Measurements from ENCODE around the gene NMS. TPM values are rescaled to one million over a fixed set of nuclear protein-coding genes. Genes with fewer than 3 reads are reported as not detected.

NMS gene
- total and polyA plus RNA-seq, 5 donors: not detected

DNA sequence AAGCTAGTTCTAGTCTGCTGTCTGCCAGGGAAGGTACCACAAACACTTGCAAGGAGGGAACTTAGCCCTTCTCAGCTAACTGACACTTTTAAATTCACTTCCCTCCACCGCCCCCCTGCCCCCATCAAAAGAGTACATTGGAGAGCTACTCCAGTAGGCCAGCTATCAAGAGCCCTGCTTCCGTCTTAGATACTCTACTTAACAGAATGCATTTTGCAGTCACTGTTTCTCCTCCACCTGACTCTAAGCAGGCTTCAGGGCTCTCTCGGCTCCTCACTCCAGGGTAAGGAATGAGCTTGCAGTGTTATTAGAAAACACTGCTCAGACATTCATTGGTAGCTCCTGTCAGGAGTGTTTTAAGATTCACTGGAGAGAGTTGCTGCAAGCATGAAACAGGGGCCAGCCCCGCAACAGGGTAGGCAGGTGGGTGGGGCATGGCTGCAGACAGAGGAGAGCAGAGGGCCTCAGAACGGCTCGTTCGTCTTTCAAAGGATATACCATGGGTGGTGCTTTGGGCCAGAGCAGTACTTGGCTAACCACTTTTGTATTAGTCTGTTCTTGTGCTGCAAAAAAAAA, 57.2 kb downstream of the NMS start:
- intact Hi-C loops (cut with DNase I): no loop called here
- Histone ChIP-seq H3K4me1 (ENCODE audit: control insufficient read depth, insufficient read depth, low read length) (no peaks in the 10 kb centered on the region), H3K27me3 (ENCODE audit: control insufficient read depth, insufficient read depth) (no peaks in the 10 kb centered on the region), H3K9me3 (ENCODE audit: control insufficient read depth, low read length) (no peaks in the 10 kb centered on the region), H3K27ac (ENCODE audit: low read length) (no peak overlapping the region), H3K4me3 (ENCODE audit: low read length) (no peak overlapping the region)
- WGBS: 72% methylated on average over 7 of the region's 7 CpGs
- ATAC-seq: no peak
- DNase-seq: no peak

DNA sequence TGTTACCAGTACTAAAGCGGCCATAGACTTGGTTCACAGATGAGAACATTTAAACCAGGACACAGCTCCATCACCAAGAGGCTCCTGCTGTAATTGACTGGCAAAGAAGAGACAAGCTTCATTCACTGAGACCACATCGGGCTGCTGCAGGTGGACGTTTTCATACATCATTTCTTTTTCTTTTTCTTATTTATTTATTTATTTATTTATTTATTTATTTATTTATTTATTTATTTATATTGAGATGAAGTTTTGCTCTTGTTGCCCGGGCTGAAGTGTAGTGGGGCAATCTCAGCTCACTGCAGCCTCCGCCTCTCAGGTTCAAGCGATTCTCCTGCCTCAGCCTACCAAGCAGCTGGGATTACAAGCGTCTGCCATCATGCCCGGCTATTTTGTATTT, 58.9 kb downstream of the NMS start:
- intact Hi-C loops (cut with DNase I): no loop called here
- Histone ChIP-seq H3K27me3 (ENCODE audit: control insufficient read depth, insufficient read depth) (no peaks in the 10 kb centered on the region), H3K9me3 (ENCODE audit: control insufficient read depth, low read length) (no peaks in the 10 kb centered on the region), H3K27ac (ENCODE audit: low read length) (no peak overlapping the region), H3K4me3 (ENCODE audit: low read length) (no peak overlapping the region), H3K4me1 (ENCODE audit: control insufficient read depth, insufficient read depth, low read length) (no peaks in the 10 kb centered on the region)
- WGBS: 89% methylated on average over 8 of the region's 8 CpGs
- DNase-seq (no peak), ATAC-seq (no peak)

DNA sequence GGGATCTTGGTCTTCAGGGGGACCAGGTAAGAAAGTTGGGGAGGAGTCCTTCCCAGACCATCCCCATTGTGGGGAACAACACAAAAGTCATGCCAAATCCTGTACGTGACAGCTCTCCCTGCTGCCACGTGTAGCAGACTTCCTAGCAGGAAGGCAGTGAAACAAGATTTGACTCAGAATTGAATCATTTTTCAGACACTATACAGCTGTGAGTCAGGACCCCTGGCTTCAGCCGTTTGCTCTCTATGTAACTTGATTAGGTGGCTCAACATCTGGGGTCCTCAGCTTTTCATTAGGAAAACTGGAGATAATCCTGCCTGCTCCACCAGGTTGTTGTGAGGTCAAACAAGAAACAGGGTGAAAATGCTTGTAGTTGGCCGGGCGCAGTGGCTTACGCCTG, 59.6 kb downstream of the NMS start:
- WGBS: 69% methylated on average over 6 of the region's 6 CpGs
- no peak for DNase-seq

More for the DNA sequence above, 59.6 kb downstream of the NMS start:
- Histone ChIP-seq H3K4me3 (ENCODE audit: low read length) (no peak overlapping the region), H3K9me3 (ENCODE audit: control insufficient read depth, low read length) (no peaks in the 10 kb centered on the region), H3K27me3 (ENCODE audit: control insufficient read depth, insufficient read depth) (no peaks in the 10 kb centered on the region), H3K4me1 (ENCODE audit: control insufficient read depth, insufficient read depth, low read length) (no peaks in the 10 kb centered on the region), H3K27ac (ENCODE audit: low read length) (no peak overlapping the region)
- intact Hi-C loops (cut with DNase I): no loop called here
- no peak for ATAC-seq

Other genes with a start within 250 kb of the NMS start
- gene LONRF2, start 148.0 kb upstream of the NMS start, total RNA-seq: 10 to 100 TPM; 14.2 to 19.6 (median 15.0) TPM
- gene LONRF2, start 148.0 kb upstream of the NMS start, polyA plus RNA-seq: 5.0 TPM
- 10 to 100 TPM; 12.3 to 25.7 (median 23.0) TPM for gene CHST10, start 52.8 kb upstream of the NMS start, total RNA-seq
- 15.6 TPM for gene CHST10, start 52.8 kb upstream of the NMS start, polyA plus RNA-seq
- gene PDCL3, start 92.5 kb downstream of the NMS start, total RNA-seq: 10 to 100 TPM; 20.6 to 29.1 (median 26.6) TPM
- gene PDCL3, start 92.5 kb downstream of the NMS start, polyA plus RNA-seq: 41.6 TPM